GM21526 (cell line): ENCODE data around the gene MORC2.

Experiments
- ATAC-seq: cut with Tn5 transposase; IDR thresholded peaks from one replicate; pipeline ENCODE4 v1.9.1; 2021; ENCODE audit warnings: moderate library complexity; ENCODE audit not compliant: unreplicated experiment, low FRiP score

Gene MORC2

GRCh38 chr22:30890686-30891442, 77.7 kb downstream of the MORC2 start:
- ATAC-seq, result no peak

GRCh38 chr22:30889996-30890480, 78.5 kb downstream of the MORC2 start:
- ATAC-seq, result no peak

GRCh38 chr22:30889268-30889995, 79.1 kb downstream of the MORC2 start:
- ATAC-seq, result no peak

GRCh38 chr22:30887861-30888260, 80.7 kb downstream of the MORC2 start:
- no peak for ATAC-seq

- ATAC-seq, result no peak
These were observed 81.1 kb downstream of the MORC2 start for GRCh38 chr22:30887453-30887852.

GRCh38 chr22:30885591-30885990, 83.0 kb downstream of the MORC2 start:
- ATAC-seq, result no peak

GRCh38 chr22:30885001-30885366, 83.6 kb downstream of the MORC2 start:
- ATAC-seq, result no peak

GRCh38 chr22:30884211-30885000, 84.2 kb downstream of the MORC2 start:
- no peak for ATAC-seq

GRCh38 chr22:30883586-30884145, 84.9 kb downstream of the MORC2 start:
- ATAC-seq, result no peak

- ATAC-seq, result no peak
These were observed 85.5 kb downstream of the MORC2 start for GRCh38 chr22:30882974-30883533.

- ATAC-seq, result no peak
These were observed 86.3 kb downstream of the MORC2 start for GRCh38 chr22:30882184-30882717.

GRCh38 chr22:30881361-30882183, 87.0 kb downstream of the MORC2 start:
- ATAC-seq, result no peak

GRCh38 chr22:30880847-30881246, 87.7 kb downstream of the MORC2 start:
- ATAC-seq, result no peak

- ATAC-seq, result no peak
These were observed 88.4 kb downstream of the MORC2 start for GRCh38 chr22:30880181-30880601.

- no peak for ATAC-seq
These were observed 89.2 kb downstream of the MORC2 start for GRCh38 chr22:30879415-30879797.

GRCh38 chr22:30878516-30879414, 89.8 kb downstream of the MORC2 start:
- ATAC-seq, result no peak

GRCh38 chr22:30877662-30878515, 90.7 kb downstream of the MORC2 start:
- ATAC-seq, result no peak
